ENCODE results near the gene TMEM214. TPM values are rescaled to one million over a fixed set of nuclear protein-coding genes. Genes with fewer than 3 reads are reported as not detected.

Gene TMEM214
- total RNA-seq, 6 experiments from 2014 or later: 119 to 162 (median 144) TPM

DNA sequence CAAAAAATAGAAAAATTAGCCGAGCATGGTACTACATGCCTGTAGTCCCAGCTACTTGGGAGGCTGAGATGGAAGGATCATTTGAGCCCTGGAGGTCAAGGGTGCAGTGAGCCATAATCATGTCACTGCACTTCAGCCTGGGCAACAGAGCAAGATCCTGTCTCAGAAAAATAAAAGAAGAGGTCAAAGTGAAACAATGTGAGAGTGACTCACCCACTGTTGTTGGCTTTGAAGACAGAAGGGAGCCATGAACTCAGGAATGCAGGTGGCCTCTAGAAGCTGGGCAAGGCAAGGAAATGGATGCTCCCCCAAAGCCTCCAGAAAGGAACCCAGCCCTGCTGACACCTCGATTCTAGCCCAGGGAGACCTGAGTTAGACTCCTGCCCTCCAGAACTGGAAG, 3.7 kb upstream of the TMEM214 start:
- Mint-ChIP-seq H3K4me3 (no peak overlapping the region), H3K36me3 (ENCODE audit: low read depth) (peaks cover 42% of the 10 kb centered on the region)

DNA sequence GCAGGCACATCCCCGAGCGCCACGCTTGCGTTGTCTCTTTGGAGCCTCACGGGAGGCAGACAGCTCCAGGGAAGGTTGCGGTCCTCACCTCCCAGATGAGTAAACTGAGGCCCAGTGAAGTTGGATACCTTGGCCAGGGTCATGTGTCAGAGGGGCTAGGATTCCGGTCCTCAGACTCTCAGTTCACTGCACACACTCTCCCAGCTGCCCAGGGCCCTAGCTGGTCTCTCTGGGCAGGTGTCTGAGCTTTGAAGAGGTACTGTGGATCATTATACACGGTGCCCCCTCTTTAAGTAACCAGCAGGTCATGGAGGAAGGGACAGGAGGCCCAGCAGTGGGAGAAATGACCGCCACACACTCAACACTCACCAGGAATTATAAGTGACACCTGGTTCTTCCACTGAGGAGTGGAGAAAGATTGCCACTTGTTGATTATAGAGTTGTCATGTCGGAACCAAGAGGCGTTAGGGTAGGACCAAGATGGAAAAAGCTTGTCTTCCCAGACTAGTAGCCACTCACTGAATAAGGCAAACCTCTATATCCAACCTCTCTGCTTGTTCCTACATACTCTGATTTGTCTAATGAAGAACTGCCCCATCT, 588 bp downstream of the TMEM214 start:
- peak overlapping the region; percentile 94 for H3K4me3 Mint-ChIP-seq
- H3K4me1 Mint-ChIP-seq (ENCODE audit: low read depth): peaks cover 50% of the 10 kb centered on the region
- H3K9me3 Mint-ChIP-seq: no peaks in the 10 kb centered on the region
- H3K27me3 Mint-ChIP-seq (ENCODE audit: insufficient read depth): peaks cover 9% of the 10 kb centered on the region
- TF ChIP-seq, protein P1, sequence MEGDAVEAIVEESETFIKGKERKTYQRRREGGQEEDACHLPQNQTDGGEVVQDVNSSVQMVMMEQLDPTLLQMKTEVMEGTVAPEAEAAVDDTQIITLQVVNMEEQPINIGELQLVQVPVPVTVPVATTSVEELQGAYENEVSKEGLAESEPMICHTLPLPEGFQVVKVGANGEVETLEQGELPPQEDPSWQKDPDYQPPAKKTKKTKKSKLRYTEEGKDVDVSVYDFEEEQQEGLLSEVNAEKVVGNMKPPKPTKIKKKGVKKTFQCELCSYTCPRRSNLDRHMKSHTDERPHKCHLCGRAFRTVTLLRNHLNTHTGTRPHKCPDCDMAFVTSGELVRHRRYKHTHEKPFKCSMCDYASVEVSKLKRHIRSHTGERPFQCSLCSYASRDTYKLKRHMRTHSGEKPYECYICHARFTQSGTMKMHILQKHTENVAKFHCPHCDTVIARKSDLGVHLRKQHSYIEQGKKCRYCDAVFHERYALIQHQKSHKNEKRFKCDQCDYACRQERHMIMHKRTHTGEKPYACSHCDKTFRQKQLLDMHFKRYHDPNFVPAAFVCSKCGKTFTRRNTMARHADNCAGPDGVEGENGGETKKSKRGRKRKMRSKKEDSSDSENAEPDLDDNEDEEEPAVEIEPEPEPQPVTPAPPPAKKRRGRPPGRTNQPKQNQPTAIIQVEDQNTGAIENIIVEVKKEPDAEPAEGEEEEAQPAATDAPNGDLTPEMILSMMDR (IDR thresholded peaks at IDR 0.05): no peak
- H3K27ac Mint-ChIP-seq: peak overlapping the region; percentile 89
- DNase-seq: no peak
- peaks cover 66% of the 10 kb centered on the region for H3K36me3 Mint-ChIP-seq (ENCODE audit: low read depth)

More for the DNA sequence above, 3.7 kb upstream of the TMEM214 start:
- TF ChIP-seq, protein P1 (IDR thresholded peaks at IDR 0.05): no peak
- DNase-seq: no peak
- H3K4me1 Mint-ChIP-seq (ENCODE audit: low read depth): peaks cover 40% of the 10 kb centered on the region
- no peaks in the 10 kb centered on the region for H3K9me3 Mint-ChIP-seq
- peaks cover 7% of the 10 kb centered on the region for H3K27me3 Mint-ChIP-seq (ENCODE audit: insufficient read depth)
- no peak overlapping the region for H3K27ac Mint-ChIP-seq

DNA sequence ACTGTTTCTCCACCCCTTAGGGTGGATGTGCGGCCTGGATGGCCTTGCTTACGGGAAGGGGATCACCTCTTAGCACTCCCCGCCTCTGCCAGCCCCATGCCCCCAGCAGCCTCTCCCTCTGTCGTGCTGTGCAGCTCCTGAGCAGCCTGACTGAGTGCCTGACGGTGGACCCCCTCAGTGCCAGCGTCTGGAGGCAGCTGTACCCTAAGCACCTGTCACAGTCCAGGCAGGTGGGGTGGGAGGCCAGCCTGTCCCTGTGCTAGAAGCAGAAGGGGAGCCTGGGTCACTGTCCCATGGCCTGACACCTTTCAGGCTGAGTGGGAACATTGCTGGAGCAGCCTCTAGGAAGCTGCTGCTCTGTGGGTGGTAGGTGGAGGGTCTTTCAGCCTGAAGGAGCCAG, 5.2 kb downstream of the TMEM214 start:
- Mint-ChIP-seq H3K4me1 (ENCODE audit: low read depth) (peaks cover 41% of the 10 kb centered on the region), H3K27me3 (ENCODE audit: insufficient read depth) (peaks cover 2% of the 10 kb centered on the region), H3K36me3 (ENCODE audit: low read depth) (peaks cover 53% of the 10 kb centered on the region), H3K9me3 (no peaks in the 10 kb centered on the region), H3K27ac (no peak overlapping the region), H3K4me3 (no peak overlapping the region)
- DNase-seq: no peak
- TF ChIP-seq, protein P1 (IDR thresholded peaks at IDR 0.05): no peak

DNA sequence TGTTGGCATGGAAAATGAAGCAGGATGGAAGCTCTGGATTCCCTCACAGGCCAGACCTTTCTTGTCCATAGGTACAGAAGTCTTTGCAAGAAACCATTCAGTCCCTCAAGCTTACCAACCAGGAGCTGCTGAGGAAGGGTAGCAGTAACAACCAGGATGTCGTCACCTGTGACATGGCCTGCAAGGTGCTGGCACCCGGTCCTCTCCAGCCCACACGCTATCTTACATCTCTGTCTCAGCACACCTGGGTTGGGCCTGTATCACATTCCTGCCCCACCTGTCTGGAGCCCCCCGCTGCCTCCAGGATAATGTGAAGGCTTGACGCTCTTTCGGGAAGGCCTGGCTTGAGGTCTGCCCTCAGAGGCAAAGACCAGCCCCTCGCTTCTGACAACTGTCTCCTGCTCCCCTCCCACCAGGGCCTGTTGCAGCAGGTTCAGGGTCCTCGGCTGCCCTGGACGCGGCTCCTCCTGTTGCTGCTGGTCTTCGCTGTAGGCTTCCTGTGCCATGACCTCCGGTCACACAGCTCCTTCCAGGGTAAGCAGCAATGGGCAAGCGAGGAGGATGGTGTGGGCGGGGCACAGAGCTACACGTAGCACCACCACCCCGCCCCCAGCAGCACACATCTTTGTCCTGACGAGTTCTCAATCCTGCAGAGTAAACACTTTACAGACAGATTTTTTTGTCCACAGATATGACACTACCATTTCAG, 6.0 kb downstream of the TMEM214 start:
- Mint-ChIP-seq H3K9me3 (no peaks in the 10 kb centered on the region), H3K36me3 (ENCODE audit: low read depth) (peaks cover 46% of the 10 kb centered on the region), H3K4me3 (no peak overlapping the region), H3K27me3 (ENCODE audit: insufficient read depth) (peaks cover 2% of the 10 kb centered on the region), H3K4me1 (ENCODE audit: low read depth) (peaks cover 40% of the 10 kb centered on the region), H3K27ac (no peak overlapping the region)
- TF ChIP-seq, protein P1 (IDR thresholded peaks at IDR 0.05): no peak
- DNase-seq: no peak

DNA sequence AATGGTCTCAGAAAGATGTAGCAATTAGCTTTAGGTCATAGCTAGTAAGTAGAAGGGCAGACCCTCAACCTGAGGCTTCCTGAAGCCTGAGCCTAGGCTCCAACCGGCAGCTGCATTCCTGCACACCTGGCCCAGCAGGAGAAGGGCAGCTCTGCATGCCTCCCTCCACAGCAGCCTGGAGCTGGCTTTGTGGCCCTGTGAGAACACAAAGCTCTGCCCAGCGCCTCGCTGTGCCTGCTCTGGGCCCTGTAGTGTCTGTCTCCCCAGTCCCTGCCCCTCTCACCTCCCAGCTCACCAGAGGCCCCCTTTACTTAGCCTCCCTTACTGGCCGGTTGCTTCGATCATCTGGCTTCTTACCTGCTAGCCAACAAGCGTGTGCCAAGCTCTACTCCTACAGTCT, 6.7 kb downstream of the TMEM214 start:
- no peak for DNase-seq
- Mint-ChIP-seq H3K4me3 (no peak overlapping the region), H3K9me3 (no peaks in the 10 kb centered on the region), H3K27ac (no peak overlapping the region), H3K4me1 (ENCODE audit: low read depth) (peaks cover 33% of the 10 kb centered on the region), H3K36me3 (ENCODE audit: low read depth) (peaks cover 40% of the 10 kb centered on the region), H3K27me3 (ENCODE audit: insufficient read depth) (peaks cover 2% of the 10 kb centered on the region)
- TF ChIP-seq, protein P1 (IDR thresholded peaks at IDR 0.05): no peak

Measured in HFFc6 (cell line).